DMS153 treated with DMSO at 0.1 percent for 48 hours (cell line): ENCODE results near the gene RTBDN.
A peak's percentile ranks its signal among the peaks of the same experiment; 100 is the strongest.

Experiments
- DNase-seq: peaks from one replicate; lab custom pipeline; 2025; ENCODE audit not compliant: unreplicated experiment; lab: John Stamatoyannopoulos, UW

RTBDN gene

DNA sequence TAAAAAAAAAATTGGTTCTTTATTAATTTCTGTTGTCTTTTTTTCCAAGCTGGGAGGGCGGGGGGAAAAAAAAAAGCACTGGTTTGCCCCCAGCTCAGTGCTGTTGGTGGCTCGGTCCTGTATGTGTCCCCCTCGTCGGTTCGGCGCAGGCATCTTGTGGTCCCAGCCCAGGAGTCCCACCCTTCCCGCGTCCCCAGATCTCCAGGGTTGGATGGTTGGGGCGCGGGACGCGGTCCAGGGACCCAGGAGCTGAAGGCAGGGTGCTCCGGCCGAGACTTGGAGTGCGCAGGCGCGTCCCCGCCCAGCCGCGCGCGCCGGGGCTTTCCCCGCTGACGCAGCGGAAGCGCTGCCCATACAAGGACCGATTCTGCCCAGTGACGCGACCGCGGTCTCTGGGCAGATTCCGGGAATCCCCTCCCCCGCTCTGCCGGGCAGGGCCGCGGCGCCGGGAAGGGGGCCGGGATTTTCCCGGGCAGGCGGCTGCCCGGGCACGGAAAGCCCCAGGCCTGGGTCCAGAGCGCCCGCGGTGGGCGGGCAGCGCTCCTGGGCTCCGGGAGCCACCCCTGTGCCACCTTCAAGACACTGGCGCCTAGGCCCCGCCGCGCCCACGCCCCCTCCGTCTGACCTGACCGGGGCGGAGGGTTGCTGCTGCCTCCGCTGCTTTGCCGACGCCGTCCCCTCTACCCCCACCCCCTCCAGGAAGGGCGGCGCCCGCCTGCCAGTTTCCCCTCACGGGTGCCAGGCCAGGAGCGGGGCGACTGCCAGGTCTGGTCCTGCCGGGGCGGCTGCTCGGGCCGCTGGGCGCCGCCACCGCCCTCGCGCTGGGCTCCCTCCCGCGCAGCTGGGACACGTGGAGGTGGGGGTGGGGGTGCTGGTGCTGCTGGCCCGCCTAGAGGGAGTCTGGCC, 40.8 kb downstream of the RTBDN start:
- DNase-seq, result peak; percentile 87

DNA sequence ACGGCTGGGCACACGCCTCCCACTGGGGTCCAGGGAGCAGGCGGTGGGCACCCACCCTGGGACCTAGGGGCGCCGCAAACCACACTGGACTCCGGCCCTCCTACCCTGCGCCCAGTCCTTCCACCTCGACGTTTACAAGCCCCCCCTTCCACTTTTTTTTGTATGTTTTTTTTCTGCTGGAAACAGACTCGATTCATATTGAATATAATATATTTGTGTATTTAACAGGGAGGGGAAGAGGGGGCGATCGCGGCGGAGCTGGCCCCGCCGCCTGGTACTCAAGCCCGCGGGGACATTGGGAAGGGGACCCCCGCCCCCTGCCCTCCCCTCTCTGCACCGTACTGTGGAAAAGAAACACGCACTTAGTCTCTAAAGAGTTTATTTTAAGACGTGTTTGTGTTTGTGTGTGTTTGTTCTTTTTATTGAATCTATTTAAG, 41.5 kb downstream of the RTBDN start:
- DNase-seq, result no peak

DNA sequence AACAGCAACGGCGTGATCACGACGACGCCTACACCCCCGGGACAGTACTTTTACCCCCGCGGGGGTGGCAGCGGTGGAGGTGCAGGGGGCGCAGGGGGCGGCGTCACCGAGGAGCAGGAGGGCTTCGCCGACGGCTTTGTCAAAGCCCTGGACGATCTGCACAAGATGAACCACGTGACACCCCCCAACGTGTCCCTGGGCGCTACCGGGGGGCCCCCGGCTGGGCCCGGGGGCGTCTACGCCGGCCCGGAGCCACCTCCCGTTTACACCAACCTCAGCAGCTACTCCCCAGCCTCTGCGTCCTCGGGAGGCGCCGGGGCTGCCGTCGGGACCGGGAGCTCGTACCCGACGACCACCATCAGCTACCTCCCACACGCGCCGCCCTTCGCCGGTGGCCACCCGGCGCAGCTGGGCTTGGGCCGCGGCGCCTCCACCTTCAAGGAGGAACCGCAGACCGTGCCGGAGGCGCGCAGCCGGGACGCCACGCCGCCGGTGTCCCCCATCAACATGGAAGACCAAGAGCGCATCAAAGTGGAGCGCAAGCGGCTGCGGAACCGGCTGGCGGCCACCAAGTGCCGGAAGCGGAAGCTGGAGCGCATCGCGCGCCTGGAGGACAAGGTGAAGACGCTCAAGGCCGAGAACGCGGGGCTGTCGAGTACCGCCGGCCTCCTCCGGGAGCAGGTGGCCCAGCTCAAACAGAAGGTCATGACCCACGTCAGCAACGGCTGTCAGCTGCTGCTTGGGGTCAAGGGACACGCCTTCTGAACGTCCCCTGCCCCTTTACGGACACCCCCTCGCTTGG, 42.1 kb downstream of the RTBDN start:
- DNase-seq, result peak; percentile 34

DNA sequence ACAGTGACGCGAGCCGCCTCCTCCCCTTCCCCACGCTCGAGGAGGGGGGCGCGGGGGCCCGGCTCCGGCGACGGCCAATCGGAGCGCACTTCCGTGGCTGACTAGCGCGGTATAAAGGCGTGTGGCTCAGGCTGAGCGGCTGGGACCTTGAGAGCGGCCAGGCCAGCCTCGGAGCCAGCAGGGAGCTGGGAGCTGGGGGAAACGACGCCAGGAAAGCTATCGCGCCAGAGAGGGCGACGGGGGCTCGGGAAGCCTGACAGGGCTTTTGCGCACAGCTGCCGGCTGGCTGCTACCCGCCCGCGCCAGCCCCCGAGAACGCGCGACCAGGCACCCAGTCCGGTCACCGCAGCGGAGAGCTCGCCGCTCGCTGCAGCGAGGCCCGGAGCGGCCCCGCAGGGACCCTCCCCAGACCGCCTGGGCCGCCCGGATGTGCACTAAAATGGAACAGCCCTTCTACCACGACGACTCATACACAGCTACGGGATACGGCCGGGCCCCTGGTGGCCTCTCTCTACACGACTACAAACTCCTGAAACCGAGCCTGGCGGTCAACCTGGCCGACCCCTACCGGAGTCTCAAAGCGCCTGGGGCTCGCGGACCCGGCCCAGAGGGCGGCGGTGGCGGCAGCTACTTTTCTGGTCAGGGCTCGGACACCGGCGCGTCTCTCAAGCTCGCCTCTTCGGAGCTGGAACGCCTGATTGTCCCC, 42.9 kb downstream of the RTBDN start, which contains the start of gene JUNB:
Gene JUNB (plus strand): TSS at position 142 of the 706 bp plus-strand sequence. CDS start 286 bp downstream, at position 428.
- peak; percentile 87 for DNase-seq

DNA sequence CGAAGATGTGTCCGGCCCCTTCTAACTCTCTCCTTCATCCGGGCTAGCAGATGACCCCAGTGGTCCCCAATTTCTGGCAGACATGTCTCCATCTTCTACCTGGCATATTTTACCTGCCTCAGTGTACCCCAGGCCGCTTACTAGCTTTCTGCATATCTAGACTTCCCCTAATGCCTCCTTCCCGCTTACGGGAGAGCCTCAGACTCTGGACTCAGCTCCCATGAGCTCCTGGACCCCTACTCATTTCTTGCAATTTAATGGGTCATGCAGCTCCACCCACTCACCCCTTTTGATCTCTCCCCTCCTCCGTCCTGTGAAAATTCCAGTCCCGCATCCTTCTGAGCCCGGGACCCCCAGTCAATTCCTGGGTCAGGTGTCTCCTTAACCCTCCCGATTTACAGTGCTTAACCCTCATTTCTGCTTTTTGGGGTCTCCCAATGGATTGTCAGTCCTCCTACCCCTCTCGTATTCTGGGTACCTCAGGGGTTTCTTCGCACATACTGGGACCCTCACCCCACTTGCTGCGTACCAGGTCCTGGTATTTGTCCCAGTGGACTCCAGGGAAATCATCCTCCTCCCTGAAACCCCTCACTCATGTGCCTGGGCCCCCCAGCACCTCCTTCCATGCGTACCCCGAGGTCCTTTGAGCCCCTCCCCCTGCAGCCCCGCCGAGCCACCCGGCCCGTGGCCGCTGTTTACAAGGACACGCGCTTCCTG, 43.6 kb downstream of the RTBDN start:
- no peak for DNase-seq

DNA sequence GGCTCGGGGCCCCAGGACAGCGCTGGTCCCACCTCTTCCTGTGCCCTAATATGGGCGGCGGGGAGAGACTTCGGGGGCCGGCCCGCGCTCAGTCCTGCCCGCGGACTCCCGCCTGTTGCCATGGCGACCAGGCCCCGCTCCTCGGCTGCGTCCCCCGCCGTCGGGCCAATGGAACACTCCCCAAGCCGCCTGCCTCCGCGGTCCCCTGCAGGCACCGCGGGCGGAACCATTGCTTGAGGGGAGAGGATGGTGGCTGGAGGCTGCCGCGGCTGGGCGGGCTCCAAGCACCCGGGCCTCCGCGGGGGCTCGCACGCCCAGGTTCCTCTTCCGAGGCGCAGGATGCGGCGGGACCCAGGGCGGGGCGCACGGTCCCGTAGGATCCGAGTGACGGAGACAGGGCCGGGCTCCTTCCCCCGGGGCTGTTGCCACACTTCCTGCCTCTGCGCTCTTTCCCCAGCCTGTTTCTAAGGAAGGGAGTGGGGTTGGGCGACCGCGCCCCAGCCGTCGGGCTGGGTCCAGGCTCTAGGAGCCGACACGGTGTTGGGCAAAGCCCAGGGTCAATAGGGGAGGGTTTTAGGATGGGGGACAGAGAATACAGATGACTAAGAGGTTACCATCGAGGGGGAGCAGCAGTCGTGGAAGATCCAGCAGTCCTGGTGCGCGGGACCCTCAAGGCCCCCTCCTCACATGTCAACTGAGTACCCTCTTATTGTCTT, 44.3 kb downstream of the RTBDN start:
- peak; percentile 77 for DNase-seq

DNA sequence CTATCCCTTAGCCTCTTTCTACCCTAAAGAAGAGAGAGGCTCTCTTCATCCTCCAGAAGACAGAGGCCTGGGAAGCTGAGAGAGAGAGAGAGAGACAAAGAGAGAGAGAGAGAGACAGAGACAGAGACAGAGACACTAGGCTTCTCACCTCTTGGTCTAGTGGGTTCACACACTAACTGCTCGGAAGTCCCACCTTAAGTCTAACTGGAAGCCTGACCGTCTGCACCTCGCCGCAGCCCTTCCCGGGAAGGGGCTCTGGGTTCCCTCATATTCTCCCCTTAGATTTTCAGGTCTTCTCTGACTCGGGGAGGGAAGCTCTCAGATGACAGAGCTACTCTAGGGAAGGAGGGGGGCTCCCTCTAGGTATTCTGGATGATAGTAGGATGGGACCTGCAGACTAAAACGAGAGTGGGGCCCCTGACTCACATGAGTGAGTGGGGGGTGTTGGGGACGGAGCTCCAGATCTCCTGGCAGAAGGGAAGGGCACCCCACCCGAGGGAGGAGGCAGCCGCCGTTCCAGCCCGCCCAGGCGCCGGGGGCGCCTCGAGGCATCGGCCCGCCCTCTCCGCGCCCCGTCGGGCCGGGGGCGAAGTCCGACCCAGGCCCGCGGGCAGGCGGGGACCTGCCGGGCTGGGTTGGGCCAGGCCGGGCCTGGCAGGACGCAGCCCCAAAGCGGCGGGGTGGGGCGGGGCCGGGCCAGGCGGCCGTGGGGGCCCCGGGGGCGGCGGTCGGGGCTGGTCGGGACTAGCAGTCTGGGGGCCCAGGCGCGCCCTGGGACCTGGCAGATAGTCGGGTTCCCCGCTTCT, 45.1 kb downstream of the RTBDN start:
- no peak for DNase-seq

DNA sequence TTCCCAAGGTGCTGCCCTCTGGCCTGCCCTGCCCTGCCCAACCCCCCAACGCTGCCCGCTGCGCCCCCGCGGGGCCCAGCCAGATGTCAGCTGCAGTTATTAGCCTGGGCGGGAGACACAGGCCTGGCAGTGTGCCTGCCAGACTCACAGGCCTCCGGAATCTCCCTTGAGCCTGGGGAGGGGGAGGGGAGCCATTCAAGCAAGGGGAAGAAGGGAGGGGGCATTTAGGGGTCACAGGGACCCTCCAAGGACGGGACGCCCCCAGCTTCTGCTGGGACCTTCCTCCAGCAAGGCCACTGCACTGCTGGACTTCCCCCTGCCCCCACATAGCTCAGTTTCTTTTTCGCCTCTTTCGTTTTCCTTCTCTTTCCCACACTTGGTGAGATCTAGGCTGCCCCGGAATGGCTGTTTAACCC, 45.7 kb downstream of the RTBDN start:
- DNase-seq, result peak; percentile 35

DNA sequence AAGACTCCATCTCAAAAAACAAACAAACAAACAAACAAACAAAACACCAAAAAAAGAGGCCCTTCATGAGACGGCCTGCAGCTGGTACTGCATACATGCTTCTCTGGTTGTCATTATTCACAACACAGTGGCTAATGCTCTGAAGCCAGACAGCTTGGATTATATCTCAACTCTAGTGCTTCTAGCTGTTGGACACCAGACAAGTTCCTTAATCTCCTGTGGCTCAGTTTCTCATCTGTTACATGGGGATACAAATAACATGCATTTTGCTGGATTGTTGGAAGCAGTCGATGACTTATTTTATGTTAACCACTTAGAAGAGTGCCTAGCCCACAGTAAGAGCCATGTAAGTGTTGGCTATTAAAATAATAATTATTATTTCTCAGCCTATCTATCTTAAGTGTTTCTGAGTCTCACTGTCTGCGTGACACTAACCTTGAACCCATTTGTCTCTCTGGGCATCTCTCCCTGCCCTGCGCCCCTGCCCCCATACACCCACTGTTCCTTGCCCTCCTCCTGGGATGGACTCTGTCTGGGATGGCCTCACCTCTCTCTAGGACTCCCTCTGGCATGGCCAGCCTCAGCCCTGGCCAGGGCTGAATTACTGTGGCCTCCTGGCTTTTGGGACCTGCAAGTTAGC, 46.2 kb downstream of the RTBDN start:
- DNase-seq, result no peak

DNA sequence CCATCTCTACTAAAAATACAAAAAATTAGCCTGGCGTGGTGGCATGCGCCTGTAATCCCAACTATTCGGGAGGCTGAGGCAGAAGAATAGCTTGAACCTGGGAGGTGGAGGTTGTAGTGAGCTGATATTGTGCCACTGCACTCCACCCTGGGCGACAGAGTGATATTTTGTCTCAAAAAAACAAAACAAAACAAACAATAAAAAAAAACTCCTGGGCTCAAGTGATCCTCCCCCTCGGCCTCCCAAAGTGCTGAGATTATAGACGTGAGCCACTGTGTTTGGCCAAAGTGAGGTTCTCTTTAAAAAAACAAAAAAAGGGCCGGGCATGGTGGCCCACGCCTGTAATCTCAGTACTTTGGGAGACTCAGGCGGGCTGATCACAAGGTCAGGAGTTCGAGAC, 46.9 kb downstream of the RTBDN start:
- DNase-seq, result no peak

DNA sequence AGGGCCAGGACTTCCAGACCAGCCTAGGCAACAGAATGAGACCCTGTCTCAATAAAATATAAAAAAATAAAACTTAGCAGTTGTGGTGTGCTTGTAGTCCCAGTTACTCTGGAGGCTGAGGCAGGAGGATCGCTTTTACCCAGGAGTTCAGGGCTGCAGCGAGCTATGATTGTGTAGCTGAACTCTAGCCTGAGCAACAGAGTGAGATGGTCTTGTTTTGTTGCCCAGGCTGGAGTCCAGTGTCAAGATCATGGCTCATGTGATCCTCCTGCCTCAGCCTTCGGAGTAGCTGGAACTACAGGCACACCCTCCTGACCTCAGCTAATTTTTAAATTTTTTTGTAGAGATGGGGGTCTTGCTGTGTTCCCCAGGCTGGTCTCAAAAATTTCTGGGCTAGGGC, 47.4 kb downstream of the RTBDN start:
- no peak for DNase-seq

DNA sequence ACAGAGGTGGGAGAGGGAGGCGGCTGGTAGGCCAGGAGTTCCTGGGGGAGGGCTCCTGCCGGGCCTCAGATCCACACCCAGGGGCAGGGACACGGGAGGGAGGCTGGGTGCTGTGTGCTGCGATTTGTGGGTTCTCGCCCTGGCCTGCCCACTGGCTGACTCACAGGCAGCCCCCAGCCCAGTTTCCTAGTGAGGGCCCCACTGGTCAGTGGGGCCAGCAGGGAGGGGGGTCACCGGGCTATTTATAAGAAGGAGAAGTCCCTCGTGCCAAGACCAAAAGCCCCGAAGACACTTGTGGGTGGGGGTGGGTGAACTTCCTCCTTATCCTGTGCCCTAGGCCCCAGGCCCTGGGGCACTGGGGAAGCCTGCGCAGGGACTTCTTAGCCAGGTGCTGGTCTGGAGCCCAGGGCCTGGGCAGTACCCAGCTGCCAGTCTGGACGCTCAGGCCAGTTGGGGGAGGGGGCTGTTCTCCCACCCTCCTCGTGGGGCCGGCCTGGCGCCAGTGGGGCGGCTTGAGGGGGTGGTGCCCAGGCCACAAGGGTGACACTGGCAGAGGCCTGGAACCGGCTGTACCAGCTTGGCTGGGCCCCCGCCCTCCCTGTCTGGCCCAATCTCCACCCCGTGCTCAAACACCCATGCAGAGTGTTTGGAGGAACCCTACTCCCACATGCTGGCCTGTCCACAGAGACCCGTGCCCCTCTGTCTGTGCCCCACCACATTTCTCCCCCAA, 48.1 kb downstream of the RTBDN start:
- no peak for DNase-seq

DNA sequence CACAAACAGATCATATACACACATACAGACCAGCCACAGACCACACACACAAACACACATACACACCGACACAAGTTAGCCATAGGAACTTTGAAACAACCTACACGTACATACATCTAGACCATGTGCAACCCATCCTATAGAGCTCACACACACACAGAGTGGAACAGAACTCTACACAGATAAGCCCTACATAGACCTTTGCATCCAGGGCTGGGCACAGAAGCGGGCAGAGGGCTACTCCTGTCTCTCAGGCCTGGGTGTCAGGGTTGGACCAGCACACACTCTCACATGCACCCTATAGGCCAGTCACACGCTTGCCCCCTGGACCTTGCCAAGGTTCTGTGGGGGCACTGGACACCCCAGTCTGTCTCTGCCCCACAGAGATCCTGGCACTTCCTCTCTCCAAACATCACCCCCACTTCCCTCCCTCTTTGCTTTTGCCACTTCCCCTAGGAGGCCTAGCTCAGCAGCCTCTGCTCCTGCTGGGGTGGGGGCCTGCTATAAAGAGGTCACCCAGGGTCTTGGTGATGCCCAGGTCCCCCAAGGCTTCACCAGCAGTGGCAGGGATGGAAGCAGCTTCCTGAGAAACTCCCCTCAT, 48.8 kb downstream of the RTBDN start:
- DNase-seq, result no peak

DNA sequence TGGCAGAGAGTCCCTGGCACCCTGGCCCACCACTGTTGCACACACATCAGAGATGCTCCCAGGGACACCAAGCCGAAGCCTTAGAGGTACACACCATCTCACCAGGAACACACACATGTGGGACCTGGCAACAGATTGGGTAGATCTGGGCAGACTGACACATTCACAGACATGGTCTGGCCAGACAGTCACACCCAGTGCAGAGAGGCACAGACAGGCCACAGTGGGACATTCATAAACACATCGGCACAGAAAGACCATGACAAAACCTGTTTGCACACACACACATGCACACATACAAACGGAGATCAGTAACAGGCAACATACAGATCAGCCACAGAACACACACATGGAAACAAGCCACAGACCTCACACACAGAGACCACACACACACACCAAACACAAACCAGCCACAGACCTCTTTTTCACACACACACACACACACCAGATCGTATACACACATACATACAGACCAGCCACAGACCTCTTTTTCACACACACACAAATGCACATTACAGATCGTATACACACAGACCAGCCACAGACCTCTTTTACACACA, 49.4 kb downstream of the RTBDN start:
- DNase-seq, result no peak

DNA sequence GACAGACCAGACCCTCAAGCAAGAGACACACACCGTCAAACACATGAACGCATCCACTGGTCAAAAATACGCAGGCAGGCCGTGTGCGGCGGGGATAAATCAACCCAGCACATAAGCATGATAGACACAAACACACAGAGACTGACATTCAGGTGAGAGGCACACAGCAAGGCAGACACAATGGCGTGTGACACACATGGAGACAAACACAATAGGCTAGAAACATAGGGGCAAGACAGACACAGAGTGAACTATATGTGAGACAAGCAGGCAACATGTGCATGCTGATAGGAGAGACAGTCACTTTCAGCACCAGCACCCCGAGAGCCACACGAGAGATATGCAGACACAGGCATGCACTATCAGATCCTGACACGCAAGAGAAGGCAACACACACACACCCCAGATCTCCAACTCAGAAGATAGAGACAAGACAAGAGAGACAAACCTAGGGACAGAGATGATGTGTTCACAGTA, 49.9 kb downstream of the RTBDN start:
- no peak for DNase-seq

DNA sequence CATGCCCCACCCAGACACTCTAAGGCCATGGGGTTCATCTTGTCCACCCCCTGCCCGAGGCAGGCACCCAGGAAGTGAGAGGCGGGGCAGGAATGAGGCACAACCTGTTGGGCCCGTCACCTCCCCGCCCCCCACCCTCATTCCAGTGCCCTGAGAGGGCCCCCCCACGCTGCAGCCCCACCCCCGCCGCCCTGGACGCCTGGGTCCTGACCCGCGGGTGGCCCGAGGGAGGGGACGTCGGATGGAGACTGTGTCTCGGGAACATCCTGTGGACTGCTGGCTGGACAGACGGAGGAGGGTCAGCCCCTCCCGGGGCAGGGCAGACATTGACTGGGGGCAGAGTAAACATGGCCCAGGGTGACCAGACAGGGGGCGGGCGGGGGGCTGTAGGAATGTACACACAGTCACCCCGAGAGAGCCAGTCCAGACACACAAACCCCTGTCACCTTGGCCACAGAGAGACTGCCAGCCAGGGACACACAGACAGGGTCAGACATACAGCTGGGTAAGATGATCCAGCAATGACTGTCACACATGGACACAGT, 50.5 kb downstream of the RTBDN start:
- no peak for DNase-seq

DNA sequence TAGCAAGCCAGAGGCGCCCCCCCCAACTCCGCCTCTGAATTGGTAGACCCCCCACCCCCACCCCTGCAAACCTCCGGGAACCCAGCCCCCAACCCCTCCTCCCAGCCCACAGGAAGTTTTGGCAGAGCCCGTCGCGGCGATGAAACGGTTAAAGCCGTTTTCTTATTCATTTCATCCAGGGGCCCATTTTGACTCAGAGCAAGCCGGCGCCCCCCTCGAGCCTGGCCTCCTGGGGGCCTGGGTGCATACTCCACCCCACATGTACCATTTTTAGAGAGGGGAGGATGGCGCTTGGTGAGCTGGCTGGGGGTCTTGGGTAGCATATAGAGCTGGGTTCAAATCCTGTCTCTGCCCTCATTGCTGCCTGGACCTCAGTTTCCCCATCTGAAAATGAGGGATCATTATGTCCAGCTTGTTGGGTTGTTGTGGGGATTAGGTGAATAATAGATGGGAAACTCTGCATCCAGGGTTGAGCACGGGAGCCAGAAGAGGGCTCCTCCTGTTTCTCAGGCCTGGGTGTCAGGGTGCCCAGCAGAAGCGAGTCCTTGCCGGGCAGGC, 51.0 kb downstream of the RTBDN start:
- no peak for DNase-seq
